Ramos (cell line): ENCODE results near the gene RGS14.
"Not testable (repeated sequence)": the region's sequence is repeated elsewhere in the genome, so short reads cannot be mapped to it uniquely, and the experiment has no call there.

Experiments used
- in situ Hi-C: fragments of 300-500 bp; cut with MboI; formaldehyde crosslinking; loops from one replicate; pipeline ENCODE4 v1.14.3; 2022; ENCODE audit warnings: low sequenced_read_pairs; ENCODE audit not compliant: unreplicated experiment

The RGS14 gene

DNA sequence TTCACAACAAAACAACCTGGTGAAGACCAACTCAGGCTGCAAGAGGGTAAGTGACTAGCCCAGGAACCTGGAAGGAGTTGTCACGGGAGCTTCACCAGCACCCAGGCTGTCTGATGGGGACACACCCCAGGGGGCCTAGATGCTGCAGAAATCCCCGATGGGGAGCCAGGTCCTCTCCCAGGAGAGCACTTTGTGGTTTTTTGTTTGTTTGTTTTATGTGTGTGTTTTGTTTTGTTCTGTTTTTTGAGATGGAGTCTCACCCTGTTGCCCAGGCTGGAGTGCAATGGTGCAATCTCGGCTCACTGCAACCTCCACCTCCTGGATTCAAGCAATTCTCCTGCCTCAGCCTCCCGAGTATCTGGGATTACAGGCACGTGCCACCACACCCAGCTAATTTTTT, 17.8 kb downstream of the RGS14 start:
- in situ Hi-C loops, result not testable (repeated sequence)

GRCh38 chr5:177376107-177376506, 18.4 kb downstream of the RGS14 start:
- in situ Hi-C loops, result no loop called here

DNA sequence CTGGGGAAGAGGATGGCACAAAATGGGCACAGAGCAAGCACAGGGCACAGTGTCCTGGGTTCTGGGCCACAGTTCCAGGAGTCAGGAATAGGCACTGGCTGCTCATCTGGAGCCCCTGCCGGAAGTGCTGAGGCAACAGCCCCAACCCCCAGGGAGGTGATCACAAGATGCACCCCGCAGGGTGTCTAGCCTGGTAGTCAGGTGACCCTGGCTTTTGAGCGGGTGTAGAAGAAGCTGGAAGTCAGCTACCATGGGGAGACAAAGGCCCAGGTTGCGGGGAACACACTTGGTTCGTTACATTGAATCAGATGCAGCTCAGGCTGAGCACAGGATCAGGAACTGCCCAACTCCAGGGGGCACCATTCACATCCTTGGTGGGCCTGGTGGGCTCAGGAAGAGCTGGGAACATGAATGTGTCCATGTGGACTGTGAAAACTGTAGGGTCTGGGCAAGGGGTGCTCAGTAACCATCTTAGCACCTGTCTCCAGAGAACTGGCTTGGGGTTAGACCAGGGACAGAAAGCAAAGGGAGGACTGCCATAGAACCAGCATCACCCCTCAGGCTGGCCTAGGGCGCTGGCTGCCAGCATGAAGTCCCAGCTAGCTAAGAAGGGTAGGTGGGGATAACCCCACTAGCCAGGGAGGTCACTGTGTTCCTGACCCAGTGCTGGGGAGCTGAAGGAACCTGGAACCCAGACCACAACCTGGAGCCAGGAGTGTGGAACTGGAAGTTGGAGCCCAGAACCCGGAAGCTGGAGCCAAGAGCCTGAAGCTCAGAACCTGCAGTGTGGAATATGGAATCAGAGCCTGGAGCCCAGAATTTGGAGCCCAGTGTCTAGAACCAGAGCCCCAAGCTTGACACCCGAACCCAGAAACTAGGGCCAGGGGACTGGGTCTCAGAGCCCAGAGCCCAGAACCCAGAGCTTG, 20.4 kb downstream of the RGS14 start:
- in situ Hi-C loops, result no loop called here

- in situ Hi-C loops, result no loop called here
These were observed 21.5 kb downstream of the RGS14 start for GRCh38 chr5:177378884-177379883.

DNA sequence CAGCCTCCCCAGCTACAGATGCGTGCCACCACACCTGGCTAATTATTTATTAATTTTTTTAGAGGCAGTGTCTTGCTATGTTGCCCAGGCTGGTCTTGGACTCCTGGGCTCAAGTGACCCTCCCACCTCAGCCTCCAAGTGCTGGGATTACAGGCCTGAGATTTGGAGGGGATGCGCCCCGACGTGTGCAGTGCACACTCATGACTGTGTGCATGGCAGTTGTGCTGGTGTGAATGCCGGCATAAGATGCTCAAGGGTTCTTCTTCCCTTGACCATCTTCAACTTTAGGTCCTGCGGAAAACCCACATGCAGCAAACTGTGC, 23.0 kb downstream of the RGS14 start:
- in situ Hi-C loops, result no loop called here

- in situ Hi-C loops, result no loop called here
These were observed 24.8 kb downstream of the RGS14 start for GRCh38 chr5:177382423-177383029.

- in situ Hi-C loops, result no loop called here
These were observed 25.5 kb downstream of the RGS14 start for GRCh38 chr5:177383181-177383580.

- in situ Hi-C loops, result no loop called here
These were observed 26.4 kb downstream of the RGS14 start, which contains the start of gene SLC34A1 for GRCh38 chr5:177384134-177384533. Gene SLC34A1, plus strand, starts transcription at chr5:177384434. Its CDS starts 1,308 bp downstream, at chr5:177385742.

DNA sequence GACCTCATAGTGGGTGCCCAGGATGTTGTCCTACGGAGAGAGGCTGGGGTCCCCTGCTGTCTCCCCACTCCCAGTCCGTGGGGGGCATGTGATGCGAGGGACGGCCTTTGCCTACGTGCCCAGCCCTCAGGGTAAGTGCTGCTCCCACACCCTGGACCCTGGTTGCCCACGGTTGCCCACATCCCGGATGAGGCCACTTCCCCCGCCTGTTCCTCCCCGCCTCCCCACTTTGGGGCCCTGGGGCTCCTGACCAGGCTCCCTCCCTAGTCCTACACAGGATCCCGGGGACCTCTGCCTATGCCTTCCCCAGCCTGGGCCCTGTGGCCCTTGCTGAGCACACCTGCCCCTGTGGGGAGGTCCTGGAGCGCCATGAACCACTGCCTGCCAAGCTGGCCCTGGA, 28.0 kb downstream of the RGS14 start:
- in situ Hi-C loops, result no loop called here

- in situ Hi-C loops, result no loop called here
These were observed 28.8 kb downstream of the RGS14 start for GRCh38 chr5:177386542-177386941.

GRCh38 chr5:177387405-177387804, 29.7 kb downstream of the RGS14 start:
- in situ Hi-C loops, result no loop called here

GRCh38 chr5:177388521-177389052, 30.9 kb downstream of the RGS14 start:
- in situ Hi-C loops, result no loop called here

DNA sequence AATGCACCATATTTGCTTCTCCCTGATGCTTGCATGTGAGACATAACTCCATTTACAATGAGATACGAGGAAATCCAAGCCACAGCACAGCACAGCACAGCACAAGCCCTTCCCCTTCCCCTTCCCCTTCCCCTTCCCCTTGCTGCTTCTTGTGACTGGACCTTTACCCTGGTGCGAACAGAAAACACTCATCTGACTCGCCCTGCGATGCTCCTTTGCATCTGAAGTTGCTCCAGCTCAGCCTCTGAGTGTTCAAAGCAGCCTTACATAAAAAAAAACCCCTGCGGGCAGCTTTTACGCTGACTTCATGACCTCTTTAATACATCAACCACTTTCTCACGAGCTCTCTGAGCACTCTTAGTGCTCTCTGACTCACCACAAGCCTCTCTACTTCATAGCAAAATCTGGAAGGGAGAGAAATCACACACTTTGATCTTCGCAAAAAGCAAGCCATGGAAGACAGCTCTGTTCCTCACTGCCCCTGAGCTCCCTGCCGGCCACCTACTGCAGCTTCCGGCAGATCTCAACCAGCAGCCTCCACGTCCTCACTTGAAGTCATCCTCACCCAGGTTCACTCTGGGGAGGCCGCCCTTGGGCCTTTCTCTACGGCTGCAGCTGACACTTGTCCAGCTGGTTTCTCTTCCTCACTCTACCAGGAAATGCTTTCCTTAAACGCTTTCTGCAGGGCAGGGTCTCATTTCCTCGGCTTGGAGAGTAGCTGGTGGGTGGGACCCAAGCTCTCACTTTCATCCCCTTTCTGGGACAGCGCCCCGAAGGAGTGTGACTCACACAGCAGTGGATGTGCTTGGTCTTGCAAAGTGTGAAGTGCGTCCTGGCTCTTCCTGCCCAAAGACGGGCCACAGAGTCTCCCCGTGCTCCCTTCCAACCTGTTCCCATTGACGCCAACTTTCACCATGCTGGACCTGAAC, 31.8 kb downstream of the RGS14 start:
- in situ Hi-C loops, result loop anchor here (10.0 kb wide), 1 partner anchor 55 kb away; the partner anchor contains the start of gene PRR7

DNA sequence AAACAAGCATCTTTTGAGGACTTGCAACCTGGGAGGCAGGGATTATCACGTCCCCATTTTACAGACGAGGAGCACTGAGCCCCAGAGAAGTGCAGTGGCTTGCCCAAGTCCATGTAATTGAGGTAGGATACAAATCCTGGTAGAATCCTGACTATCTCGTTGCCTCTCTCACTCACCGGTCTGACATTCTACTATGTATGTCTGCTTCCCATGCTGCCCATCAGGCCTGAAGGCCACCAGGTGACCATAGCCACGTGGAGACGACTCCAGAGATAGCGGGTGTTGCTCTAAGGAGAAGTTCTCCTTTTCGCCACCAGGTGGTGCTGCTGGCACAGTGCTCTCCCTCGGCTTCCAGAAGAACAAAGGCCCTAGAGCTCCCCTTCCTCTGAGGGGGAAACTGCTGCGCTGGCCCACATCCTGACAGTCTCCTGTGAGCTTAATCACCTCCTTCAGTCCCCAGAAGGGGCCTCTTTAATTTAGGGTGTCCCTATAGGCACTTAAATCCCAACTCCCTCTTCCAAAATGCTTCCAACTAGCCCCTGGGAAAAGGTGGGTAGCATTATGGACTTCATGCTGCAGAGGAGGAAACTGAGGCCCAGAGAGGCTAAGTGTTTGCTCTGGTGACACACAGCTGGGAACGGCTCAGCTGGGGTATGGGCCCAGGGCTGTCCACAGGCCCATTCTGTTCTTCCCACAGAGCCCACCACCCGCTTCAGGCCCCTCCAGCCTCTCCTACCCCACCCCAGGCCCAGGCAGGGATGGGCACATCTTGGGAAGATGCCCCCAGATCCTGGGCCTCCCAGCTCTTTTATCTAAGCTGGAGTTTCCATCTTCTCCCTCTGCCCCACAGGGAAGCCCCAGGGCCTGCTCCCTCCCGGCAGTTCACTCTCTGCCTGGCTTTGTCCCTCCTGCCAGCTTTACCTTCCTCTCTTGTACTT, 32.9 kb downstream of the RGS14 start:
- in situ Hi-C loops, result loop anchor here (10.0 kb wide), 1 partner anchor 54 kb away; the partner anchor contains the start of gene PRR7

- in situ Hi-C loops, result loop anchor here (10.0 kb wide), 1 partner anchor 52 kb away; the partner anchor contains the start of gene PRR7
These were observed 35.0 kb downstream of the RGS14 start for GRCh38 chr5:177392765-177393164.

DNA sequence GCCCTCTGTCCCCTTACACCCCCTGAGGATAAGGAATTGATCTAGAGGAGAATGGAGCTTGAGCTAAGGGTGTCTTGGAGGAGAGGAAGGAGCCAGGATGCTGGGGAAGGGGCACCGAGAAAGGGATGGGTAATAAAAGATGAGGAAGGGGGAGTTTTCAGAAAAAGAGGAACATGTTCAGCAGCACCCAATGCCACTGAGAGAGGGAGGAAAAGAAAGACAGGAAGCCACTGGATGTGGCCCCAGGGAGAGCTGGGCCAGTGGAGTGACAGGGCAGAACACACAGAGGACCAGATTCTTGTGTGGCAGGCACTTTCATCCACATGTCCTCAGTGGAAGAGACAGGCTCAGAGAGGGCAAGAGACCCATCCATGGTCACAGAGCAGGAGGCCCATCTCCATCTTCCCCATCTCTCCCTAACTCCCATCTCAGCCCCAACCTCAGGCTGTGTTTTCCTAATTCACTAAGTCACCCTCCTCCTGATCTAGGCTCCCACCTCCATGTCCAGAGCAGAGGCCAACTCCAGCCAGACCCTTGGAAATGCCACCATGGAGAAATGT, 35.6 kb downstream of the RGS14 start:
- in situ Hi-C loops, result loop anchor here (10.0 kb wide), 1 partner anchor 52 kb away; the partner anchor contains the start of gene PRR7

GRCh38 chr5:177393990-177394389, 36.3 kb downstream of the RGS14 start:
- in situ Hi-C loops, result loop anchor here (10.0 kb wide), 1 partner anchor 51 kb away; the partner anchor contains the start of gene PRR7
